ENCODE measurements around the gene OLA1.
A peak's percentile ranks its signal among the peaks of the same experiment; 100 is the strongest.

OLA1 gene

GRCh38 chr2:174248187-174248997, at the start of gene OLA1:
OLA1 (minus strand) TSS chr2:174248532; CDS start chr2:174246815, 1,717 bp downstream.
- no peaks in the 10 kb centered on the region for H3K27me3 ChIP-seq
- DNase-seq = peak; percentile 91 to 97
- peaks cover 0 to 12% (median 0%) of the 10 kb centered on the region in 3 donors for H3K36me3 ChIP-seq
- peaks cover 0 to 18% (median 6%) of the 10 kb centered on the region in 4 donors for H3K4me1 ChIP-seq
- intact Hi-C loops (cut with DNase I; ENCODE audit: low total_unique reads) = loop anchor here (10.0 kb wide), 1 partner anchor 284 kb away; the partner anchor contains the start of gene SP3
- peak within 1 kb of the TSS; percentile 76 to 87 for H3K27ac ChIP-seq
- H3K4me3 ChIP-seq = peak within 1 kb of the TSS; percentile 62 to 74
- H3K9me3 ChIP-seq = no peaks in the 10 kb centered on the region
- TF ChIP-seq CTCF (IDR thresholded peaks at IDR 0.05) = peak in 1 of 2 experiments; percentile 9

GRCh38 chr2:174292908-174293307, 44.6 kb upstream of the OLA1 start:
- Histone ChIP-seq H3K4me1 (no peaks in the 10 kb centered on the region), H3K27me3 (no peaks in the 10 kb centered on the region), H3K9me3 (peaks cover 0 to 9% (median 0%) of the 10 kb centered on the region in 3 donors), H3K27ac (no peak overlapping the region), H3K4me3 (no peak overlapping the region), H3K36me3 (no peaks in the 10 kb centered on the region)
- DNase-seq = no peak
- no peak for TF ChIP-seq CTCF (IDR thresholded peaks at IDR 0.05)
- intact Hi-C loops (cut with DNase I; ENCODE audit: low total_unique reads) = no loop called here

- intact Hi-C loops (cut with DNase I; ENCODE audit: low total_unique reads) = no loop called here
- no peak overlapping the region for H3K27ac ChIP-seq
- H3K9me3 ChIP-seq = no peaks in the 10 kb centered on the region
- DNase-seq = no peak
- H3K27me3 ChIP-seq = no peaks in the 10 kb centered on the region
- no peak overlapping the region for H3K4me3 ChIP-seq
- TF ChIP-seq CTCF (IDR thresholded peaks at IDR 0.05) = no peak
- H3K4me1 ChIP-seq = no peaks in the 10 kb centered on the region
- H3K36me3 ChIP-seq = no peaks in the 10 kb centered on the region
These were observed 37.8 kb upstream of the OLA1 start for GRCh38 chr2:174286172-174286571.

- no peaks in the 10 kb centered on the region for H3K27me3 ChIP-seq
- no peak overlapping the region for H3K27ac ChIP-seq
- TF ChIP-seq CTCF (IDR thresholded peaks at IDR 0.05) = no peak
- intact Hi-C loops (cut with DNase I; ENCODE audit: low total_unique reads) = no loop called here
- H3K4me3 ChIP-seq = no peak overlapping the region
- H3K36me3 ChIP-seq = no peaks in the 10 kb centered on the region
- no peaks in the 10 kb centered on the region for H3K9me3 ChIP-seq
- DNase-seq = no peak
- H3K4me1 ChIP-seq = no peaks in the 10 kb centered on the region
These were observed 34.1 kb upstream of the OLA1 start for GRCh38 chr2:174282441-174282840.

- H3K9me3 ChIP-seq = no peaks in the 10 kb centered on the region
- TF ChIP-seq CTCF (IDR thresholded peaks at IDR 0.05) = no peak
- H3K4me3 ChIP-seq = no peak overlapping the region
- no peaks in the 10 kb centered on the region for H3K4me1 ChIP-seq
- H3K36me3 ChIP-seq = no peaks in the 10 kb centered on the region
- H3K27me3 ChIP-seq = no peaks in the 10 kb centered on the region
- no peak overlapping the region for H3K27ac ChIP-seq
- intact Hi-C loops (cut with DNase I; ENCODE audit: low total_unique reads) = no loop called here
- no peak for DNase-seq
These were observed 33.4 kb upstream of the OLA1 start for GRCh38 chr2:174281736-174282135.

Data from tibial artery (tissue), 4 donors.